HL-60 (cell line): ENCODE data around the gene CRYGC.

Source experiments
- POLR2AphosphoS5 ChIP-seq: IDR thresholded peaks from 2 replicates; pipeline ENCODE4 v1.6.1; 2012; ENCODE audit warnings: low read depth
- REST ChIP-seq: IDR thresholded peaks from 2 replicates; pipeline ENCODE4 v1.6.1; 2012; ENCODE audit warnings: low read depth; ENCODE audit not compliant: insufficient replicate concordance

DNA sequence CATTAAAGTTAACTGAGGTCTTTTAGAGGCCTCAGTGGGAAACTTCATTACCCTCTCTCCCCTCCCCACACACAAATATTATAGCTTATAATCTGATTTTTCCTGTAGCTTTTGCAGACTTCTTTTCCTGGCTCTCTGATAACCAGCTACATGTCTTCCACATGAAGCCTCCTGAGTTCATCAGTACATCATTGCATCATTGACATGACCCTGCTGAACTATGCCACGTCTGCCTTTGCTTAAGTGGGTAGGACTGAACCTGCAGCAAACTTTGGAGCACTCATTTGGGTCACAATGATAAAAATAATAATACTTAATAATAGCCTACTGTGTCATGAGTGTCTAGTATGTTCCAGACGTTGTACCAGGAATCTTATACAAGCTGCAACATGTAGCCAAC, 26.8 kb upstream of the CRYGC start:
- TF ChIP-seq POLR2AphosphoS5 (no peak), REST (no peak)
